Activated CD8-positive, alpha-beta memory T cell treated with anti-CD3 and anti-CD28 coated beads, Interleukin-2, amount 50 U/mL, for 1 hour (primary cell): ENCODE results near the gene CIC.
"Not testable (repeated sequence)": the region's sequence is repeated elsewhere in the genome, so short reads cannot be mapped to it uniquely, and the experiment has no call there.

Experiments
- DNase-seq: peaks from one replicate; pipeline ENCODE4 v3.0.0-alpha.2; 2020; ENCODE audit errors: extremely low read depth

CIC gene

GRCh38 chr19:42333975-42334696, 65.1 kb downstream of the CIC start:
- DNase-seq, result no peak

GRCh38 chr19:42334697-42335373, 65.8 kb downstream of the CIC start:
- DNase-seq, result no peak

- no peak for DNase-seq
Measured at GRCh38 chr19:42335374-42335936, 66.4 kb downstream of the CIC start.

GRCh38 chr19:42335971-42336370, 66.9 kb downstream of the CIC start:
- DNase-seq, result no peak

- not testable (repeated sequence) for DNase-seq
Measured at GRCh38 chr19:42339126-42339860, 70.2 kb downstream of the CIC start.

GRCh38 chr19:42339922-42340321, 70.9 kb downstream of the CIC start:
- not testable (repeated sequence) for DNase-seq

GRCh38 chr19:42343344-42344110, 74.5 kb downstream of the CIC start:
- no peak for DNase-seq

GRCh38 chr19:42344336-42344893, 75.4 kb downstream of the CIC start:
- no peak for DNase-seq
